GM12891 (cell line): ENCODE data around the gene CARD11.

Experiments
- POLR2A ChIP-seq: IDR thresholded peaks from 2 replicates; pipeline ENCODE4 v1.6.1; 2011; ENCODE audit warnings: low read depth, low read length, control low read depth
- POLR2AphosphoS5 ChIP-seq: IDR thresholded peaks from 2 replicates; pipeline ENCODE4 v1.6.1; 2011; ENCODE audit warnings: low read depth, low read length, control low read depth

DNA sequence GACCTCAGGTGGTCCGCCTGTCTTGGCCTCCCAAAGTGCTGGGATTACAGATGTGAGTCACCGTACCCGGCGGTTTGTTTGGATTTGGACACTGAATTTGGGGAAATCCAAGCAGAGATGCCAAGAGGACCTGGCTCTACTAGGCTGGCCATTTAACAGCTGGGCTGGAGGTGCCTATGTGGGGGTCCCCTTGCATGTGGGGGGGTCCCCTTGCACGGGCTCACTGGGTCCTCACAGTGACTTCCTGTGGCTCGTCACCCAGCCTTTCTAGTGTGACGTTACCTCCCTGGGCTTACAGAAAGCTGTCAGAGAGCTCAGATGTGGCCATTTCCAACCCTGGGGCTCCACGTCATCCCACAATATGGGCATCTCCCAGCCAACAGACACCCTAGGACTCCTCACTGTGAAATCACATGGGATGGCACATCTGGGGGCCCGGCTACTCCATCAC is 150.2 kb downstream of the CARD11 start:
- TF ChIP-seq POLR2AphosphoS5 (no peak), POLR2A (no peak)
